ENCODE results near the gene MCL1.

The MCL1 gene

DNA sequence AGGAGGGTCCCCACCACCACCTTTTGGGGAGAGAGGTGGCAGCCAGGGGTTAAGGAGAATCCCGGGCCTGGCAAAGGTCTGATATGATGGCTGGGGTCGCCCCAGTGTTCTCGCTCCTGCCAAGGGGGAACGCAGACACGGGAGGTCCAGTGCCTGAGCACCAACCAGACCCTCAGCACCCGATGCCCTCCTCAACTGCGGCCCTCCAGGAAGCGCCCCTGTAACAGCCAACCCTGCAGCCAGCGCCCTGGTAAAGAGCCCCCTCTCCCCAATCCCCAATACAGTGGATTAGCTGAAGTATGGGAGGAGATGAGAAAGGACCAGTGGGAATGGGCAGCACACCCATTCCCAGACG, 19.8 kb downstream of the MCL1 start:
- Mint-ChIP-seq H3K27ac (peak overlapping the region; percentile 100), H3K9me3 (no peaks in the 10 kb centered on the region), H3K4me3 (no peak overlapping the region), H3K27me3 (no peaks in the 10 kb centered on the region), H3K4me1 (ENCODE audit: low read depth) (peaks cover 46% of the 10 kb centered on the region), H3K36me3 (ENCODE audit: low read depth) (peaks cover 5% of the 10 kb centered on the region)
- DNase-seq, result no peak

GRCh38 chr1:150558761-150559655, 20.4 kb downstream of the MCL1 start:
- Mint-ChIP-seq H3K4me1 (ENCODE audit: low read depth) (peaks cover 39% of the 10 kb centered on the region), H3K9me3 (no peaks in the 10 kb centered on the region), H3K4me3 (no peak overlapping the region), H3K27me3 (no peaks in the 10 kb centered on the region), H3K36me3 (ENCODE audit: low read depth) (peaks cover 5% of the 10 kb centered on the region), H3K27ac (no peak overlapping the region)
- DNase-seq, result no peak

DNA sequence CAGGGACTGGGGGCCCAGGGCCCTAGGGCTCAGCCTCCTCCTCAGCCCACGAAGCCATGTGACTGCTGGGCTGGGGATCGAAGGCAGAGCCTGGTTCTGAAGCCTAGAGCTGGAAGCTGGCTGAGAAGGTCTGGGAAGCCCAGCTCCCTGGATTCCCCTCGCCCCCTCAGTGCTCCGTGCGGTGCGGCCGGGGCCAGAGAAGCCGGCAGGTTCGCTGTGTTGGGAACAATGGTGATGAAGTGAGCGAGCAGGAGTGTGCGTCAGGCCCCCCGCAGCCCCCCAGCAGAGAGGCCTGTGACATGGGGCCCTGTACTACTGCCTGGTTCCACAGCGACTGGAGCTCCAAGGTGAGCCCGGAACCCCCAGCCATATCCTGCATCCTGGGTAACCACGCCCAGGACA, 21.1 kb downstream of the MCL1 start:
- Mint-ChIP-seq H3K4me3 (no peak overlapping the region), H3K27ac (no peak overlapping the region), H3K4me1 (ENCODE audit: low read depth) (peaks cover 33% of the 10 kb centered on the region)

DNA sequence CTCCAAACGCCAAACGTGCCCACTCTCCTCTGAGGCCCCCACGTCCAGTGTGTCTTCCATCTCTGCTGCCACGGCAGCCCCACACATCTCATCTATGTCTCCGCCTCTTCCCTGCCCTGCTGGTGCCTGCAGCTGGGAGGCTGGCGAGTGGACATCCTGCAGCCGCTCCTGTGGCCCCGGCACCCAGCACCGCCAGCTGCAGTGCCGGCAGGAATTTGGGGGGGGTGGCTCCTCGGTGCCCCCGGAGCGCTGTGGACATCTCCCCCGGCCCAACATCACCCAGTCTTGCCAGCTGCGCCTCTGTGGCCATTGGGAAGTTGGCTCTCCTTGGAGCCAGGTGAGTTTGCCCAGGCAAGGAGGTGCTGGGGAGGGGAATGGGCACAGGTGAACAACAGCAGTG, 21.6 kb downstream of the MCL1 start:
- Mint-ChIP-seq H3K9me3 (no peaks in the 10 kb centered on the region), H3K36me3 (ENCODE audit: low read depth) (peaks cover 5% of the 10 kb centered on the region), H3K27me3 (no peaks in the 10 kb centered on the region), H3K4me1 (ENCODE audit: low read depth) (peaks cover 32% of the 10 kb centered on the region), H3K27ac (peak overlapping the region; percentile 40), H3K4me3 (no peak overlapping the region)
- no peak for DNase-seq

More for the DNA sequence above, 21.1 kb downstream of the MCL1 start:
- no peak for DNase-seq
- no peaks in the 10 kb centered on the region for H3K9me3 Mint-ChIP-seq
- peaks cover 5% of the 10 kb centered on the region for H3K36me3 Mint-ChIP-seq (ENCODE audit: low read depth)
- no peaks in the 10 kb centered on the region for H3K27me3 Mint-ChIP-seq

DNA sequence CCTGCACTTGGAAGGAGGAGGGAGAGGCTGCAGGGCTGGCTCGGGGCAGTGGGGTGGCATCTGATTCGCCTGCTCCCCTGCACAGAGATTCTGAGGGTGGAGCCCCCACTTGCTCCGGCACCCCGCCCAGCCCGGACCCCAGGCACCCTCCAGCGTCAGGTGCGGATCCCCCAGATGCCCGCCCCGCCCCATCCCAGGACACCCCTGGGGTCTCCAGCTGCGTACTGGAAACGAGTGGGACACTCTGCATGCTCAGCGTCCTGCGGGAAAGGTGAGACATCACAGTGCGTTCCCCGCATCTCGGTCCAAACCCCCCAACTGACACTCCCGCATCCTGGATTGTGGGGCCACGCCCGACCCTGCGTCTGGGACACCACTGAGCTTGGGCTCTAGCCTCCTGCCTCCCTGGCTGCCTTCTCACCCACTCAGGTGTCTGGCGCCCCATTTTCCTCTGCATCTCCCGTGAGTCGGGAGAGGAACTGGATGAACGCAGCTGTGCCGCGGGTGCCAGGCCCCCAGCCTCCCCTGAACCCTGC, 22.3 kb downstream of the MCL1 start:
- Mint-ChIP-seq H3K27ac (no peak overlapping the region), H3K4me3 (no peak overlapping the region), H3K27me3 (no peaks in the 10 kb centered on the region), H3K36me3 (ENCODE audit: low read depth) (peaks cover 5% of the 10 kb centered on the region), H3K4me1 (ENCODE audit: low read depth) (peaks cover 32% of the 10 kb centered on the region), H3K9me3 (no peaks in the 10 kb centered on the region)
- DNase-seq, result no peak

GRCh38 chr1:150555971-150556865, 23.2 kb downstream of the MCL1 start:
- peaks cover 5% of the 10 kb centered on the region for H3K27me3 Mint-ChIP-seq
- H3K36me3 Mint-ChIP-seq (ENCODE audit: low read depth), result peaks cover 2% of the 10 kb centered on the region
- no peak overlapping the region for H3K27ac Mint-ChIP-seq
- no peak overlapping the region for H3K4me3 Mint-ChIP-seq
- no peak for DNase-seq
- no peaks in the 10 kb centered on the region for H3K9me3 Mint-ChIP-seq
- peaks cover 36% of the 10 kb centered on the region for H3K4me1 Mint-ChIP-seq (ENCODE audit: low read depth)

DNA sequence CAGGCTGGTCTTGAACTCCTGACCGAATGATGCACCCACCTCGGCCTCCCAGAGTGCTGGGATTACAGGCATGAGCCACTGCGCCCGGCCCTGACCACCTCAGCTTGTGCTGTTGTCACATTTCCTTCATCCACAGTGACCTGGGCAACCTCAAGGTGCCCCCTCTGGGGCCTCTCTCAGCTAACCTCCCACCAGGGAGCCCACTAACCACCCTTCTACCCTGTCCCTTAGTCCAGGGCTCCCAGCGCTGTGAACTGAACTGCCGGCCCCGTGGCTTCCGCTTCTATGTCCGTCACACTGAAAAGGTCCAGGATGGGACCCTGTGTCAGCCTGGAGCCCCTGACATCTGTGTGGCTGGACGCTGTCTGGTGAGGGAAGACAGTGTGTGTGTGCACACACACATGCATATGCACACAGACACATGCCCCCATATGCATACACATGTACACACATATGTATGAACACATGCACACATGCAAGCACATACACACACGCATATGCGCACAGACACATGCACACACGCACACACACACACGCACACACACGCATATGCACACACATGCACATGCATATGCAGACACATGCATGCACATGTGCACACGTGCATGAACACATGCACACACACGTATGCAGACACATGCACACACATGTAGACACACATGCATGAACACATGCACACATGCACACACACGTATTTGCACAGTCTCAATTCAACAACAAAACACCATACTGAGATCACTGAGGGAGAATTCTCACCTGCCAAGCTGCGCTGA, 24.0 kb downstream of the MCL1 start:
- no peak overlapping the region for H3K27ac Mint-ChIP-seq

GRCh38 chr1:150554086-150554452, 25.3 kb downstream of the MCL1 start:
- Mint-ChIP-seq H3K27ac (no peak overlapping the region), H3K4me1 (ENCODE audit: low read depth) (peaks cover 29% of the 10 kb centered on the region)

More for the DNA sequence above, 24.0 kb downstream of the MCL1 start:
- peaks cover 2% of the 10 kb centered on the region for H3K36me3 Mint-ChIP-seq (ENCODE audit: low read depth)
- H3K4me1 Mint-ChIP-seq (ENCODE audit: low read depth), result peaks cover 33% of the 10 kb centered on the region
- no peak for DNase-seq
- H3K27me3 Mint-ChIP-seq, result peaks cover 13% of the 10 kb centered on the region
- no peaks in the 10 kb centered on the region for H3K9me3 Mint-ChIP-seq
- no peak overlapping the region for H3K4me3 Mint-ChIP-seq

DNA sequence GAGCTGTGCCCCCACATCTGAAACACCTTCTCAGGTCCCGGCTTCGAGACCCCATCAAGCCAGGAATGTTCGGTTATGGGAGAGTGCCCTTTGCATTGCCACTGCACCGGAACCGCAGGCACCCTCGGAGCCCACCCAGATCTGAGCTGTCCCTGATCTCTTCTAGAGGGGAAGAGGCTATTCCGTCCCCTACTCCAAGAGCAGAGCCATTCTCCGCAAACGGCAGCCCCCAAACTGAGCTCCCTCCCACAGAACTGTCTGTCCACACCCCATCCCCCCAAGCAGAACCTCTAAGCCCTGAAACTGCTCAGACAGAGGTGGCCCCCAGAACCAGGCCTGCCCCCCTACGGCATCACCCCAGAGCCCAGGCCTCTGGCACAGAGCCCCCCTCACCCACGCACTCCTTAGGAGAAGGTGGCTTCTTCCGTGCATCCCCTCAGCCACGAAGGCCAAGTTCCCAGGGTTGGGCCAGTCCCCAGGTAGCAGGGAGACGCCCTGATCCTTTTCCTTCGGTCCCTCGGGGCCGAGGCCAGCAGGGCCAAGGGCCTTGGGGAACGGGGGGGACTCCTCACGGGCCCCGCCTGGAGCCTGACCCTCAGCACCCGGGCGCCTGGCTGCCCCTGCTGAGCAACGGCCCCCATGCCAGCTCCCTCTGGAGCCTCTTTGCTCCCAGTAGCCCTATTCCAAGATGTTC, 25.9 kb downstream of the MCL1 start:
- Mint-ChIP-seq H3K36me3 (ENCODE audit: low read depth) (peaks cover 2% of the 10 kb centered on the region), H3K27ac (no peak overlapping the region)
- DNase-seq, result no peak

More at GRCh38 chr1:150554086-150554452, 25.3 kb downstream of the MCL1 start:
- Mint-ChIP-seq H3K4me3 (no peak overlapping the region), H3K36me3 (ENCODE audit: low read depth) (peaks cover 2% of the 10 kb centered on the region), H3K27me3 (peaks cover 23% of the 10 kb centered on the region), H3K9me3 (no peaks in the 10 kb centered on the region)
- DNase-seq, result no peak

GRCh38 chr1:150552911-150553289, 26.5 kb downstream of the MCL1 start:
- Mint-ChIP-seq H3K9me3 (no peaks in the 10 kb centered on the region), H3K36me3 (ENCODE audit: low read depth) (peaks cover 2% of the 10 kb centered on the region), H3K4me3 (no peak overlapping the region), H3K4me1 (ENCODE audit: low read depth) (peaks cover 33% of the 10 kb centered on the region), H3K27ac (no peak overlapping the region), H3K27me3 (peaks cover 26% of the 10 kb centered on the region)
- no peak for DNase-seq

More for the DNA sequence above, 25.9 kb downstream of the MCL1 start:
- no peaks in the 10 kb centered on the region for H3K9me3 Mint-ChIP-seq
- H3K4me1 Mint-ChIP-seq (ENCODE audit: low read depth), result peaks cover 30% of the 10 kb centered on the region
- H3K27me3 Mint-ChIP-seq, result peaks cover 24% of the 10 kb centered on the region
- H3K4me3 Mint-ChIP-seq, result no peak overlapping the region

DNA sequence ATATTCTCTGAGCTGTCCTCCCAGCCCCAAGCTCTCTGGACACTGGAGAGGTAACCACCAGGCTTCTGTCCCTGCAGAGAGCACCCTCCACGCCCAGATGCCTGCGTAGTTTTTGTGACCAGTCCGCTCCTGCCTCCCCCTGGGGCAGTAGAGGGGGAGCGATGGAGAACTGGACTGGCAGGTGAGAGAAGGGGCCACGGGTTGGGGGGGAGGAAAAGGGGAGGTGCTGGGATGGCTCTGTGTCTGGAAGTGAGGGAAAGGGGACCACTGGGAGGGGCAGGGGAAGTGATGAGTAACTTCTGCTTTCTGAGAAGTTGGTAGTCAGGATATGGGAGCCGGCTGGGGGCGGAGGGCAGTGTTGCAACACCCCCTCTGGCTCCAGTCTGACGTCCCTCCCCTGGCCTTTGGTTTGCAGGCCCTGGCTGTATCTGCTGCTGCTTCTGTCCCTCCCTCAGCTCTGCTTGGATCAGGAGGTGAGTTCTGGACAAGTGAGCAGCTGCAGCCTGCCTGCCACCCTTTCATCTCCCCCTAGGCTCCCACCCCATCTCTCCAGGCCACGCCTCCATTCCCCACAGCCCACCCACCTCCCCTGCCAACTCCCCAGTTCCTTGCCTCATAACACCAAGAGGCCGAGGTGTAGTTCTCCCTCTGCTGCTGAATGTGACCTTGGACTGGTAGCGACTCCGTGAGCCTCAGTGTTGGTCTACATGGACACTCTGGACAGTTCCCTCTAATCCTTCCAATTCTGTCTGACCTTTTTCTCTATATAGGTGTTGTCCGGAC, 27.1 kb downstream of the MCL1 start:
- Mint-ChIP-seq H3K4me1 (ENCODE audit: low read depth) (peaks cover 33% of the 10 kb centered on the region), H3K4me3 (no peak overlapping the region), H3K27me3 (peaks cover 26% of the 10 kb centered on the region), H3K9me3 (no peaks in the 10 kb centered on the region), H3K27ac (no peak overlapping the region), H3K36me3 (ENCODE audit: low read depth) (peaks cover 2% of the 10 kb centered on the region)
- no peak for DNase-seq

GRCh38 chr1:150551784-150552127, 27.7 kb downstream of the MCL1 start:
- Mint-ChIP-seq H3K9me3 (no peaks in the 10 kb centered on the region), H3K27ac (no peak overlapping the region), H3K36me3 (ENCODE audit: low read depth) (peaks cover 2% of the 10 kb centered on the region), H3K4me3 (no peak overlapping the region), H3K4me1 (ENCODE audit: low read depth) (peaks cover 33% of the 10 kb centered on the region), H3K27me3 (peaks cover 30% of the 10 kb centered on the region)
- DNase-seq, result no peak

GRCh38 chr1:150551051-150551783, 28.2 kb downstream of the MCL1 start:
- Mint-ChIP-seq H3K4me3 (no peak overlapping the region), H3K9me3 (no peaks in the 10 kb centered on the region), H3K4me1 (ENCODE audit: low read depth) (peaks cover 33% of the 10 kb centered on the region), H3K27me3 (peaks cover 34% of the 10 kb centered on the region), H3K36me3 (ENCODE audit: low read depth) (peaks cover 2% of the 10 kb centered on the region), H3K27ac (peak overlapping the region; percentile 40)
- DNase-seq, result no peak

Data from activated T-cell treated with anti-CD3 and anti-CD28 coated beads, Interleukin-2, amount 50 U/mL, for 24 hours (primary cell).